SH-SY5Y (cell line): Measurements from ENCODE around the gene AFAP1L2.

ENCODE experiments used
- GATA2 ChIP-seq: IDR thresholded peaks from 2 replicates; pipeline ENCODE4 v1.6.1; 2011; ENCODE audit warnings: mild to moderate bottlenecking, low read depth, low read length
- GATA3 ChIP-seq: IDR thresholded peaks from 2 replicates; pipeline ENCODE4 v1.6.1; 2011; ENCODE audit warnings: low read depth, mild to moderate bottlenecking, low read length, moderate library complexity

- TF ChIP-seq GATA2: no peak
- no peak for TF ChIP-seq GATA3
These were observed 8.8 kb upstream of the AFAP1L2 start for GRCh38 chr10:114412907-114413797.
